ENCODE measurements around the gene CASP8. TPM values are rescaled to one million over a fixed set of nuclear protein-coding genes. Genes with fewer than 3 reads are reported as not detected.

The CASP8 gene
- total and polyA plus RNA-seq, 8 donors = 6.4 to 32.3 (median 10.7) TPM

- intact Hi-C loops (cut with DNase I; ENCODE audit: low total_unique reads) = no loop called here
- no peaks in the 10 kb centered on the region for H3K36me3 ChIP-seq
- no peaks in the 10 kb centered on the region for H3K27me3 ChIP-seq
- no peak for DNase-seq
- no peaks in the 10 kb centered on the region for H3K9me3 ChIP-seq
- H3K4me1 ChIP-seq = peaks cover 4 to 25% (median 19%) of the 10 kb centered on the region in 4 donors
- peak overlapping the region in 2 of 5 donors; percentile 30 to 46 for H3K27ac ChIP-seq
- WGBS, 5 donors = 70 to 78% (median 73%) methylated on average over 3 of the region's 3 CpGs
- no peak overlapping the region for H3K4me3 ChIP-seq
- TF ChIP-seq POLR2AphosphoS5 (IDR thresholded peaks at IDR 0.05) = no peak
Observed at GRCh38 chr2:201228271-201228911, 31.9 kb upstream of the CASP8 start.

- Histone ChIP-seq H3K4me3 (no peak overlapping the region), H3K9me3 (no peaks in the 10 kb centered on the region), H3K27ac (peak overlapping the region in 2 of 5 donors; percentile 30 to 46), H3K36me3 (no peaks in the 10 kb centered on the region), H3K4me1 (peaks cover 4 to 29% (median 19%) of the 10 kb centered on the region in 4 donors), H3K27me3 (no peaks in the 10 kb centered on the region)
- 61 to 78% (median 68%) methylated on average over 12 of the region's 12 CpGs for WGBS, 5 donors
- no peak for DNase-seq
- intact Hi-C loops (cut with DNase I; ENCODE audit: low total_unique reads) = no loop called here
- TF ChIP-seq, protein P1, sequence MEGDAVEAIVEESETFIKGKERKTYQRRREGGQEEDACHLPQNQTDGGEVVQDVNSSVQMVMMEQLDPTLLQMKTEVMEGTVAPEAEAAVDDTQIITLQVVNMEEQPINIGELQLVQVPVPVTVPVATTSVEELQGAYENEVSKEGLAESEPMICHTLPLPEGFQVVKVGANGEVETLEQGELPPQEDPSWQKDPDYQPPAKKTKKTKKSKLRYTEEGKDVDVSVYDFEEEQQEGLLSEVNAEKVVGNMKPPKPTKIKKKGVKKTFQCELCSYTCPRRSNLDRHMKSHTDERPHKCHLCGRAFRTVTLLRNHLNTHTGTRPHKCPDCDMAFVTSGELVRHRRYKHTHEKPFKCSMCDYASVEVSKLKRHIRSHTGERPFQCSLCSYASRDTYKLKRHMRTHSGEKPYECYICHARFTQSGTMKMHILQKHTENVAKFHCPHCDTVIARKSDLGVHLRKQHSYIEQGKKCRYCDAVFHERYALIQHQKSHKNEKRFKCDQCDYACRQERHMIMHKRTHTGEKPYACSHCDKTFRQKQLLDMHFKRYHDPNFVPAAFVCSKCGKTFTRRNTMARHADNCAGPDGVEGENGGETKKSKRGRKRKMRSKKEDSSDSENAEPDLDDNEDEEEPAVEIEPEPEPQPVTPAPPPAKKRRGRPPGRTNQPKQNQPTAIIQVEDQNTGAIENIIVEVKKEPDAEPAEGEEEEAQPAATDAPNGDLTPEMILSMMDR (IDR thresholded peaks at IDR 0.05) = no peak
- TF ChIP-seq POLR2A (IDR thresholded peaks at IDR 0.05) = no peak
Observed at GRCh38 chr2:201228912-201229290, 31.4 kb upstream of the CASP8 start.

- Histone ChIP-seq H3K4me1 (peaks cover 4 to 59% (median 37%) of the 10 kb centered on the region in 4 donors), H3K9me3 (no peaks in the 10 kb centered on the region), H3K36me3 (no peaks in the 10 kb centered on the region), H3K4me3 (no peak overlapping the region), H3K27ac (peak overlapping the region; percentile 31 to 88 (median 62)), H3K27me3 (no peaks in the 10 kb centered on the region)
- peak; percentile 97 for DNase-seq
- intact Hi-C loops (cut with DNase I; ENCODE audit: low total_unique reads) = loop anchor here (10.0 kb wide), 1 partner anchor 133 kb away; no protein-coding TSS in a partner anchor
- peak; percentile 28 to 82 (median 57) for TF ChIP-seq POLR2AphosphoS5 (IDR thresholded peaks at IDR 0.05)
- TF ChIP-seq POLR2A (IDR thresholded peaks at IDR 0.05) = no peak
- TF ChIP-seq, protein P1 (IDR thresholded peaks at IDR 0.05) = peak in 5 of 7 experiments; percentile 73 to 89 (median 85)
- WGBS, 5 donors = 12 to 19% (median 13%) methylated on average over 8 of the region's 8 CpGs
Observed at GRCh38 chr2:201231781-201232466, 28.4 kb upstream of the CASP8 start.

GRCh38 chr2:201232467-201232815 is 27.9 kb upstream of the CASP8 start:
- no peaks in the 10 kb centered on the region for H3K9me3 ChIP-seq
- peaks cover 0 to 2% (median 0%) of the 10 kb centered on the region in 4 donors for H3K36me3 ChIP-seq
- no peaks in the 10 kb centered on the region for H3K27me3 ChIP-seq
- WGBS, 5 donors = 29 to 51% (median 43%) methylated on average over 3 of the region's 3 CpGs
- peak overlapping the region in 4 of 5 donors; percentile 31 to 88 (median 75) for H3K27ac ChIP-seq
- TF ChIP-seq POLR2AphosphoS5 (IDR thresholded peaks at IDR 0.05) (no peak), POLR2A (IDR thresholded peaks at IDR 0.05) (no peak), EP300 (IDR thresholded peaks at IDR 0.05) (no peak)
- TF ChIP-seq, protein P1 (IDR thresholded peaks at IDR 0.05) = no peak
- H3K4me1 ChIP-seq = peaks cover 4 to 62% (median 38%) of the 10 kb centered on the region in 4 donors
- intact Hi-C loops (cut with DNase I; ENCODE audit: low total_unique reads) = loop anchor here (10.0 kb wide), 1 partner anchor 132 kb away; no protein-coding TSS in a partner anchor
- H3K4me3 ChIP-seq = peak overlapping the region in 1 of 4 donors; percentile 53
- DNase-seq = no peak

Data from stomach (tissue), 9 donors.